Naive thymus-derived CD4-positive, alpha-beta T cell (primary cell): Measurements from ENCODE around the gene NFIC. TPM values are rescaled to one million over a fixed set of nuclear protein-coding genes. Genes with fewer than 3 reads are reported as not detected.

Source experiments
- ATAC-seq: fragments of 150-1000 bp; cut with Tn5 transposase; 2 replicates; pipeline ENCODE4 v1.10.0; 2021; ENCODE audit warnings: mild to moderate bottlenecking, moderate library complexity
- CTCF ChIA-PET: fragments of 350-600 bp; sonication (Branson Sonifier 250); formaldehyde crosslinking; loops from one replicate; lab custom pipeline; 2021; ENCODE audit warnings: antibody characterized with exemption; lab: Charles Lee
- POLR2A ChIA-PET: fragments of 350-600 bp; sonication (Branson Sonifier 250); formaldehyde crosslinking; loops from one replicate; lab custom pipeline; 2021; ENCODE audit warnings: antibody characterized with exemption, inconsistent platforms; lab: Charles Lee
- DNase-seq, 9 donors: peaks; one replicate each; pipeline versions ENCODE4 v3.0.0 to v3.0.0-alpha.2; 2020 to 2022; ENCODE audit warnings: mixed read lengths in 1 of 9
- H3K27ac ChIP-seq: one replicate; pipeline ENCODE4 v1.7.0; 2013; ENCODE audit warnings: mild to moderate bottlenecking, low read depth, low read length, moderate library complexity
- H3K27me3 ChIP-seq, 2 donors: one replicate each; pipeline ENCODE4 v1.7.0; 2013; ENCODE audit warnings: low read length in 2 of 2, mild to moderate bottlenecking in 2 of 2, moderate library complexity in 2 of 2; ENCODE audit not compliant: control insufficient read depth in 2 of 2, insufficient read depth in 2 of 2
- H3K36me3 ChIP-seq, 3 experiments: 1 replicate in 2 of 3; 2 replicates in 1 of 3; pipeline ENCODE4 v1.7.0; 2013; ENCODE audit warnings: low read length in 3 of 3, mild to moderate bottlenecking in 3 of 3, moderate library complexity in 1 of 3; ENCODE audit not compliant: insufficient read depth in 3 of 3, control insufficient read depth in 2 of 3
- H3K4me1 ChIP-seq, 2 donors: one replicate each; pipeline ENCODE4 v1.7.0; 2013; ENCODE audit warnings: low read length in 2 of 2, mild to moderate bottlenecking in 2 of 2, moderate library complexity in 1 of 2; ENCODE audit not compliant: control insufficient read depth in 2 of 2, insufficient read depth in 2 of 2
- H3K4me3 ChIP-seq: 2 replicates; pipeline ENCODE4 v1.7.0; 2013; ENCODE audit warnings: mild to moderate bottlenecking, low read length
- H3K9me3 ChIP-seq, 3 experiments: 1 replicate in 2 of 3; 2 replicates in 1 of 3; pipeline ENCODE4 v1.7.0; 2013; ENCODE audit warnings: low read length in 3 of 3; ENCODE audit not compliant: control insufficient read depth in 2 of 3
- H3K27ac Mint-ChIP-seq, 9 donors: one replicate each; pipeline ENCODE4 v1.8.0; 2020 to 2022; ENCODE audit warnings: mixed read lengths in 9 of 9, mild to moderate bottlenecking in 8 of 9, moderate library complexity in 5 of 9, inconsistent platforms in 2 of 9
- H3K27me3 Mint-ChIP-seq, 5 donors: one replicate each; pipeline ENCODE4 v1.8.0; 2021 to 2022; ENCODE audit warnings: mixed read lengths in 5 of 5, mild to moderate bottlenecking in 1 of 5
- H3K36me3 Mint-ChIP-seq, 5 donors: one replicate each; pipeline ENCODE4 v1.8.0; 2020 to 2022; ENCODE audit warnings: mixed read lengths in 5 of 5, mild to moderate bottlenecking in 3 of 5, inconsistent platforms in 1 of 5
- H3K4me1 Mint-ChIP-seq, 7 donors: one replicate each; pipeline ENCODE4 v1.8.0; 2020 to 2022; ENCODE audit warnings: mixed read lengths in 7 of 7, mild to moderate bottlenecking in 3 of 7, inconsistent platforms in 1 of 7
- H3K4me3 Mint-ChIP-seq, 10 donors: one replicate each; pipeline ENCODE4 v1.8.0; 2020 to 2022; ENCODE audit warnings: mild to moderate bottlenecking in 10 of 10, mixed read lengths in 10 of 10, moderate library complexity in 6 of 10, inconsistent platforms in 2 of 10
- H3K9me3 Mint-ChIP-seq, 11 donors: one replicate each; pipeline ENCODE4 v1.8.0; 2020 to 2022; ENCODE audit warnings: mixed read lengths in 11 of 11, mild to moderate bottlenecking in 4 of 11, inconsistent platforms in 1 of 11, moderate library complexity in 1 of 11
- intact Hi-C, 2 donors: fragments of 100-400 bp; cut with micrococcal nuclease; formaldehyde crosslinking; loops; one replicate each; pipeline ENCODE4 v1.15.1; 2023
- polyA plus RNA-seq, 2 donors: library from polyadenylated mRNA; unstranded; fragments of 300-500 nt; fragmentation: Illumina TruSeq; gene quantifications; one replicate each; pipeline ENCODE4 v1.2.3, GENCODE V29; 2021
- total RNA-seq, 6 experiments: library from RNA in 5 of 6; stranded (reverse) in 5 of 6; gene quantifications; 1 replicate in 5 of 6; 2 replicates in 1 of 6; pipeline ENCODE4 v1.2.3 and lab custom pipeline; 2021 to 2026

The NFIC gene
- total and polyA plus RNA-seq, 7 experiments from 2014 or later, result 12.2 to 35.2 (median 31.1) TPM

DNA sequence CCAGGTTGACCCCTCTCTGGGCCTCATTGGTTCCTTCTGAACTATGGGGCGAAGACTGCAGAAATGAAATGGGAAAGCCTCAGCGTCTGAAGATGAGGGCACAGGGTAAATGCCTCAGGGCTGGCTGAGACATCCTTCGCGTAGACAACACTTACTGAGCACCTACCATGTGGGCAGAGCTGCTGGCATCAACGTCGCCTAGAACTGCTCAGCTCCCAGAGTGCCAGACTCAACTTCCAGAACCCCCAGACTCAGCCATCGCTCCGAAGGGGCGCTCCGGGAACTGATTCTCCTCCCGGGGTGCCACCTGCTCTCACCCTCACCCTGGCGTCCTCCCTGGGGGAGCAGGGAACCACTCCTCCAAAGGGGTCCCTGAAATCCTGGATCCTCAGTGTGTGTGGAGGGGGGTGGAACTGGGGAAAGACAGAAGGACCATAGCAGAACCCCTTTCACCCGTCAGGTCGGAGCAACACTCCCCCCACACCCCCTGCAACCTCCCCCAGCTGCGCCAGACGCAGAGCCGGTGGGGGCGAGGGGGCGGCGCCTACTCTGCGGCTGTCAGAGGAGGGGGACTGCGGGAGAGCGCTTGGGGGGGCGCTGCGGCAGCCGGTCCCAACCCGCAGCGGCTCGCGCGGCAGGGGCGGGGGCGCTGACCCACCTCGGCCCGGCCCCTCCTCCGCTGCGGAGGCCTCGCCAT lies 8.2 kb upstream of the NFIC start:
- peaks cover 0 to 3% (median 0%) of the 10 kb centered on the region in 5 donors for H3K36me3 Mint-ChIP-seq
- CTCF ChIA-PET, result no interaction called here

DNA sequence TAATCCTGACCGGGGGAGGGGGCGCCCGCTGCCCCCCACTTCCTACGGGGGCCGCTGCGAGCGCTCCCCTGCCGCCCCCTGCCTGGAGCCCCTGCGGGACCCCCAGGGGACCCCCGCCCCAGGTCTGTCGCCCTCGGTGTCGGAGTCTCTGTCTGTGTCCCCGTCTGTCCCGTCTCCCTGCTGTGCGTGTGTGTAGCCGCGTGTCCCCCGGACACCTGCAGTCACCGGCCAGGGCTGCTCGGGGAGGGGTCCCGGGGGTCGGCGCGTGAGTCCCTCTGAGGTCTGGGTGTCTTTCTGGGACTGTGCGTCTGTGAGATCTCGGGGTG lies 7.7 kb upstream of the NFIC start:
- ChIA-PET POLR2A (interaction anchor here (1.4 kb wide), 1 partner anchor 20 kb away, joined by 9 read pairs; no protein-coding TSS in a partner anchor), CTCF (no interaction called here)
- Mint-ChIP-seq H3K4me3 (peak overlapping the region; percentile 75 to 93 (median 86)), H3K27ac (peak overlapping the region in 7 of 9 donors; percentile 36 to 82 (median 65)), H3K36me3 (peaks cover 0 to 3% (median 0%) of the 10 kb centered on the region in 5 donors), H3K9me3 (peaks cover 0 to 6% (median 0%) of the 10 kb centered on the region in 11 donors), H3K27me3 (peaks cover 0 to 52% (median 0%) of the 10 kb centered on the region in 5 donors), H3K4me1 (peaks cover 15 to 33% (median 31%) of the 10 kb centered on the region in 7 donors)
- peak overlapping the region; percentile 52 for H3K27ac ChIP-seq
- intact Hi-C loops, result loop anchor here in 1 of 2 donors (1.0 kb wide), 3 partner anchors 20 to 148 kb away; partner anchors contain the start of gene FZR1
- no peaks in the 10 kb centered on the region for H3K27me3 ChIP-seq
- DNase-seq (no peak), ATAC-seq (no peak)
- peaks cover 11 to 13% of the 10 kb centered on the region in 2 donors for H3K4me1 ChIP-seq
- no peaks in the 10 kb centered on the region for H3K9me3 ChIP-seq
- peaks cover 0 to 4% (median 0%) of the 10 kb centered on the region in 3 experiments for H3K36me3 ChIP-seq
- peak overlapping the region; percentile 71 for H3K4me3 ChIP-seq

More for the DNA sequence above, 8.2 kb upstream of the NFIC start:
- Mint-ChIP-seq H3K4me1 (peaks cover 15 to 33% (median 31%) of the 10 kb centered on the region in 7 donors), H3K9me3 (peaks cover 0 to 6% (median 0%) of the 10 kb centered on the region in 11 donors), H3K27ac (peak overlapping the region in 8 of 9 donors; percentile 38 to 91 (median 84)), H3K27me3 (peaks cover 0 to 49% (median 0%) of the 10 kb centered on the region in 5 donors), H3K4me3 (peak overlapping the region; percentile 65 to 93 (median 84))
- Histone ChIP-seq H3K9me3 (no peaks in the 10 kb centered on the region), H3K27me3 (no peaks in the 10 kb centered on the region), H3K27ac (peak overlapping the region; percentile 52), H3K4me1 (peaks cover 11 to 13% of the 10 kb centered on the region in 2 donors), H3K36me3 (peaks cover 0 to 4% (median 0%) of the 10 kb centered on the region in 3 experiments), H3K4me3 (peak overlapping the region; percentile 71)
- intact Hi-C loops, result loop anchor here in 1 of 2 donors (1.0 kb wide), 2 partner anchors 20 to 31 kb away; no protein-coding TSS in a partner anchor
- DNase-seq, result peak in 5 of 9 donors; percentile 30 to 63 (median 32)
- POLR2A ChIA-PET, result interaction anchor here (1.4 kb wide), 1 partner anchor 19 kb away, joined by 9 read pairs; no protein-coding TSS in a partner anchor
- ATAC-seq, result no peak

- H3K27me3 Mint-ChIP-seq, result peaks cover 0 to 56% (median 0%) of the 10 kb centered on the region in 5 donors
- ATAC-seq, result peak; percentile 67
- Histone ChIP-seq H3K4me1 (peaks cover 11 to 13% of the 10 kb centered on the region in 2 donors), H3K27ac (peak overlapping the region; percentile 87), H3K27me3 (no peaks in the 10 kb centered on the region), H3K9me3 (no peaks in the 10 kb centered on the region), H3K4me3 (peak overlapping the region; percentile 71), H3K36me3 (peaks cover 0 to 4% (median 0%) of the 10 kb centered on the region in 3 experiments)
- H3K4me3 Mint-ChIP-seq, result peak overlapping the region; percentile 75 to 93 (median 86)
- H3K36me3 Mint-ChIP-seq, result peaks cover 0 to 3% (median 0%) of the 10 kb centered on the region in 5 donors
- DNase-seq, result peak; percentile 55 to 75 (median 67)
- H3K4me1 Mint-ChIP-seq, result peaks cover 15 to 38% (median 32%) of the 10 kb centered on the region in 7 donors
- CTCF ChIA-PET, result no interaction called here
- H3K9me3 Mint-ChIP-seq, result peaks cover 0 to 6% (median 0%) of the 10 kb centered on the region in 11 donors
- POLR2A ChIA-PET, result interaction anchor here (0.6 to 1.3 kb wide), 4 partner anchors 17 to 729 kb away, joined by 3 to 5 read pairs (median 3); no protein-coding TSS in a partner anchor
- intact Hi-C loops, result loop anchor here in 1 of 2 donors (1.0 kb wide), 1 partner anchor 147 kb away; the partner anchor contains the start of gene FZR1
- H3K27ac Mint-ChIP-seq, result peak overlapping the region in 7 of 9 donors; percentile 36 to 82 (median 65)
Measured at GRCh38 chr19:3359015-3359918, 7.1 kb upstream of the NFIC start.

- H3K9me3 ChIP-seq, result no peaks in the 10 kb centered on the region
- DNase-seq, result peak in 4 of 9 donors; percentile 19 to 48 (median 34)
- peaks cover 0 to 63% (median 0%) of the 10 kb centered on the region in 5 donors for H3K27me3 Mint-ChIP-seq
- no peaks in the 10 kb centered on the region for H3K36me3 Mint-ChIP-seq
- H3K4me1 ChIP-seq, result peaks cover 11 to 13% of the 10 kb centered on the region in 2 donors
- H3K4me3 ChIP-seq, result peak overlapping the region; percentile 62
- peaks cover 0 to 2% (median 0%) of the 10 kb centered on the region in 11 donors for H3K9me3 Mint-ChIP-seq
- intact Hi-C loops, result loop anchor here (1.0 to 2.0 kb wide), 3 partner anchors 75 to 146 kb away; partner anchors contain the start of gene FZR1 (in 1 of the 2)
- no peaks in the 10 kb centered on the region for H3K27me3 ChIP-seq
- H3K27ac ChIP-seq, result peak overlapping the region; percentile 87
- H3K27ac Mint-ChIP-seq, result peak overlapping the region in 3 of 9 donors; percentile 54 to 84 (median 64)
- H3K36me3 ChIP-seq, result peaks cover 0 to 4% (median 0%) of the 10 kb centered on the region in 3 experiments
- ChIA-PET CTCF (no interaction called here), POLR2A (interaction anchor here (0.6 to 1.3 kb wide), 4 partner anchors 18 to 729 kb away, joined by 3 to 5 read pairs (median 3); no protein-coding TSS in a partner anchor)
- H3K4me1 Mint-ChIP-seq, result peaks cover 18 to 42% (median 34%) of the 10 kb centered on the region in 7 donors
- H3K4me3 Mint-ChIP-seq, result peak overlapping the region in 6 of 10 donors; percentile 85 to 97 (median 89)
- peak; percentile 38 for ATAC-seq
Measured at GRCh38 chr19:3359919-3360420, 6.4 kb upstream of the NFIC start.

DNA sequence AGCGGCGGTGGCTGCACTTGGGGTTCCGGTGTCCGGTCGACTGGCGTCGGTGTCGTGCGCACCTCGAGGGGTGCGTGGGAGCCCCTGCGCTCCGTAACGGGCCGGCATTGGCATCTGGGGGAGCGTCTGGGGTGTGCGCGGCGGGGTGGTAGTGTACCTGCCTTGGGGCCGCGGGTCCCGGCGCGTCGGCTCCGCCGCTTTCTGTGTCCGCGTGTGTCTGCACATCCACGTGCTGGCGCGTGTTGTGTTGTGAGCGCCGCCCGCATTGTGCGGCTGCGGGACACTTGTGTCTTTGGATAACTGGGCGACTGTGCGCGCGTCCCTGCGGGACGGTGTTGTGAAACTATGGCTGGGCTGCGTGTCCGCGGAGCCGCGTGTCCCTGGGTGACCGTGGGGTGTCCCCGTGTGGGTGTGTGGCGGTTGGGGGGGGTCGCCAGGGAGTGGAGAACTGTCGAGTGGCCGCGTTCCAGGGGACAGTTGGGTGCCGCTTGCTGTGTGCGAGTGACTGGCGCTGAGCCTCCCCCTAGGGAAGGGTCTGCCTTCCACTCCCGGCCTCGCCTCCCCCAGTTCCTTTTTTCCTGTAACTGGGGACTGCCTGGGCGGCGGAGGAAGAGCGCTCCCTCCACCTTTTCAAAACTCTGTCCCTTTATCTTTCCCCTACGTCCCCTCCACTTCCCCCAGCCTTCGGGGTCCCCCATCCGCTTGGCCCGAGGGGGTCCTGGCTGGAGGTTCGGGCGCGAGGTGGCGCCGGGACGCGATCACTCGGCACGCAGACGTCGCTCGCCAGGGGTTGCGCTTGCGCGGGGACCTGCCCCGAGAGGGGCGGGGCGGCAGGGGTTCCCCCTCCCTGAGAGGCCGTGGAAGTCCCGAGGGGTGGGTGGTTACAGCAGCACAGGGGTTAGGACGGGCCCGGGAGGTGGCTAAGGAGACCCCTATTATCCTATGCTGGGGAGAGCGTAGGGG lies 5.7 kb upstream of the NFIC start:
- H3K4me1 ChIP-seq, result peaks cover 16 to 18% of the 10 kb centered on the region in 2 donors
- Mint-ChIP-seq H3K27me3 (peaks cover 0 to 67% (median 0%) of the 10 kb centered on the region in 5 donors), H3K4me1 (peaks cover 25 to 49% (median 41%) of the 10 kb centered on the region in 7 donors), H3K4me3 (peak overlapping the region; percentile 85 to 97 (median 90)), H3K27ac (peak overlapping the region; percentile 54 to 91 (median 84)), H3K36me3 (no peaks in the 10 kb centered on the region), H3K9me3 (peaks cover 0 to 2% (median 0%) of the 10 kb centered on the region in 11 donors)
- peak overlapping the region; percentile 69 for H3K27ac ChIP-seq
- peaks cover 0 to 4% (median 0%) of the 10 kb centered on the region in 3 experiments for H3K36me3 ChIP-seq
- H3K27me3 ChIP-seq, result no peaks in the 10 kb centered on the region
- POLR2A ChIA-PET, result interaction anchor here (1.3 kb wide), 1 partner anchor 22 kb away, joined by 5 read pairs; no protein-coding TSS in a partner anchor
- ATAC-seq (peak; percentile 70), DNase-seq (peak; percentile 60 to 80 (median 71))
- CTCF ChIA-PET, result no interaction called here
- peak overlapping the region; percentile 62 for H3K4me3 ChIP-seq
- intact Hi-C loops, result loop anchor here (1.0 to 2.0 kb wide), 2 partner anchors 74 to 75 kb away; no protein-coding TSS in a partner anchor
- no peaks in the 10 kb centered on the region for H3K9me3 ChIP-seq
